Epidermal melanocyte (primary cell): ENCODE data around the gene LRG1.

Experiments used
- DNase-seq: peaks from one replicate; pipeline ENCODE4 v3.0.0; 2011; ENCODE audit warnings: low spot score; ENCODE audit not compliant: insufficient read length

Gene LRG1, protein sequence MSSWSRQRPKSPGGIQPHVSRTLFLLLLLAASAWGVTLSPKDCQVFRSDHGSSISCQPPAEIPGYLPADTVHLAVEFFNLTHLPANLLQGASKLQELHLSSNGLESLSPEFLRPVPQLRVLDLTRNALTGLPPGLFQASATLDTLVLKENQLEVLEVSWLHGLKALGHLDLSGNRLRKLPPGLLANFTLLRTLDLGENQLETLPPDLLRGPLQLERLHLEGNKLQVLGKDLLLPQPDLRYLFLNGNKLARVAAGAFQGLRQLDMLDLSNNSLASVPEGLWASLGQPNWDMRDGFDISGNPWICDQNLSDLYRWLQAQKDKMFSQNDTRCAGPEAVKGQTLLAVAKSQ

DNA sequence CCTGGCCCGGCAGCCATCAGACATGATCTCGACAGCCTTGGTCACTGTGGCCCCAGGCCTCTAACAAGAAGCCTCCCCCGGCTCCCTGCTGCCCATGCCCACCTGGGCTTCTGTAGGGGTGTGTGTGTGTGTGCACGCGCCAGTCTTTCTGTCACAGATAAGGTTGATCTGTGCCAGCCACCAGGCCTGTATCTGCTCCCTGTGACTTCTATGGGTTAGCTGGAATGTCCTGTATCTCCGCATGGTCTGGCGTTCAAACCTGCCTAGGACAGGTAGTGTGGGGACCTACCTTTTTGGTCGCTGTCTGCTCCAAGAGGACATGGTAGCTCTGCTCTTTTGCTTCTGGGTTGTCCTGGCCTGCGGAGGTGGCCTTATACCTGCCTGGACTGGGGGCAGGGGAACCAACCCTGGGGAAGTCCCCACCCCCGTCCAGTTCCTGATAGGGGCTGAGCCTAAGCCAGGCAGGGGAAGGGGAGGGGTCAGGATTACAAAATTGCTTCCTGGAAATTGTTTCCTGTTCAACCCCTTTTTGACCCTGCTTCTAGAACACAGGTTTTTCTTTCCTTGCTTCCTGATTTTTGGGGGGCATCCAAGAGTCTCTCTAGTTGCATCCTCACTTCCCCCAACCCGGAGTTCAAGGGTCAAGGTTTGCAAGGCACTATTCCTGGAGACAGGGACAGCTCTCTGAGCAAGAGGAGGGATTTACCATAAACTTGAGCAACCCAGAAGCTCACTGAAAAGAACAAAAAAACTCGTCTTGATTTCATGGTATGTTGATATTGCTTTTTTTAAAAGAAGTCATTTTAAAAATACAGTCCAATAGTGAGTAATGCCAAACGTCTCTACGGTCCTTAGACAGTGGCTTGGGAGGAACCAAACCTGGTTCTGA, at the start of gene LRG1:
Gene LRG1, minus strand, starts transcription at position 344 of the 889 bp plus-strand sequence. Its CDS starts 23 bp downstream, at position 321.
- DNase-seq: no peak

DNA sequence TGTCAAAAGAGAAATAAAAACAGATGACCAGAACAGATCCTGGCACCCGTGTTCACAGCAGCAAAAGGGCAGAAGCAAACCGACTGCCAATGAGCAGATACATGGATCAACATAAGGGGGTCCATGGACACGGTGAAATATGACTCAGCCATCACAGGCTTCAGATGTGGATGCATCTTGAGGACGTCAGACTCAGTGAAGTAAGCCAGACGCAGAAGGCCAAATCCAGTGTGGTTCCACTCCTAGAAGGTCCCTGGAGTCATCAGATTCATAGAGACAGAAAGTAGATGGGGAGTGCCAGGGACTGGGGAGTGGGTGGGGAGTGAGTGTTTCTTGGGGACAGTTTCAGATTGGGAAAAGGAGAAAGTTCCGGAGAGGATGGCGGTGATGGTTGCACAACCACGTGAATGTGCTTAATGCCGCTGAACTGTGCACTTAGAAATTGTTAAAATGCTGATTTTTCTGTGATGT, 48.5 kb upstream of the LRG1 start:
- no peak for DNase-seq

GRCh38 chr19:4587527-4587926, 47.7 kb upstream of the LRG1 start:
- DNase-seq: no peak

DNA sequence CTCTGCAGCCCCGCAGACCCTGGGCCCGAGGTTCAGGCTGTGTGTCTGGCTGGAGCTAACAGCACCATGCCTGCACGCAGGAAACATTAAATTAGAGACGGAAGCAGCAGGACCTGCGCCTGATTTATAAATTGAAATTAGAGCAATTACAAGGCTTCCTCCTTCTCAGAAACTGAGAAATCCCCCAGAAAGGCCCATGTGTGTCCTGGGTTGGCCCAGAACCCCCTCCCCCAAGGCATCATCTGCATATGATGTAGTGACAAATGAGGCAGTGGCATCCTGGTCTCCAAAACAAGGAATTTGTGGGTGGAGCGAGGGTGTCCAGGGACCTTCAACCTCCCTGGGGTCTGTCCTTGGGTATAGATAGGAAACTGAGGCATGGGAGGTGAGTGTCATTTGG, 46.9 kb upstream of the LRG1 start:
- DNase-seq: no peak

DNA sequence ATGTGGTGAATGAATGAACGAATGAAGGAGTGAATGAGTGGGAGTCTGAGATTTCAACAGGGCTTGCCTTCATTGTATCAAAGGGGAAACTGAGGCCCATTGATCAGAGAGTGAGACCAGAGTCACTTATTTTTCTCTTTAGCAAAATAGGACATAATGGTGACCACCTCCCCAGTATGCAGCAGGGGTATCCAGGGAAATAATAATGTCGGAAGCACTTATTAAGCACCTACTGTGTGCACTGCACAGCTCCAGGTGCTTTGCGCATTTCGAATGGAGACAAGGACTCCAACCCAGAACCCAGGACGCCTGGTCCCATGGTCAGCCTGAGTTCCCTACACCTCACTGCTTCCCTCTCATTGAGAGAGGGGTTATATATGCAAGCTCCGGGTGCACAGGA, 46.4 kb upstream of the LRG1 start:
- DNase-seq: no peak

DNA sequence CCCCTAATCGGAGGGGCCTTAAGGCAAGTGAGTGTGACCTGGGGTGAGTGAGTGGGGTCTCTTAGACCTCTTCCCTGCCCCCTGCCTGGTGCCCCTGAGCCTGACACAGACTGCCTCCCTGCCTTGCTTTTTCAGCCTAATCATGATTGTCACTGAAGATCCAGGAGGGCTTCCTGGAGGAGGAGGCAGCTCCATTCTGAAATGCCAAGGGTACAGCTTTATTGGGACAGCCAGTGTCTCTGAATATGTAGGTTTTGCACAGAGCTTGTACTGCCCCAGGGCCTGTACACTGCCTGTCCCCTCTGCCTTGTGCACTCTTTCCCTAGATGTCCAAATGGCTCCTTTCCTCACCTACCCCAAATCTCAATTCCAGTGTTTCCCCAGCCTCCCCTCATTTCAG, 45.7 kb upstream of the LRG1 start:
- DNase-seq: no peak

- no peak for DNase-seq
Observed at GRCh38 chr19:4584670-4585460, 45.0 kb upstream of the LRG1 start.

GRCh38 chr19:4583961-4584669, 44.3 kb upstream of the LRG1 start:
- no peak for DNase-seq

DNA sequence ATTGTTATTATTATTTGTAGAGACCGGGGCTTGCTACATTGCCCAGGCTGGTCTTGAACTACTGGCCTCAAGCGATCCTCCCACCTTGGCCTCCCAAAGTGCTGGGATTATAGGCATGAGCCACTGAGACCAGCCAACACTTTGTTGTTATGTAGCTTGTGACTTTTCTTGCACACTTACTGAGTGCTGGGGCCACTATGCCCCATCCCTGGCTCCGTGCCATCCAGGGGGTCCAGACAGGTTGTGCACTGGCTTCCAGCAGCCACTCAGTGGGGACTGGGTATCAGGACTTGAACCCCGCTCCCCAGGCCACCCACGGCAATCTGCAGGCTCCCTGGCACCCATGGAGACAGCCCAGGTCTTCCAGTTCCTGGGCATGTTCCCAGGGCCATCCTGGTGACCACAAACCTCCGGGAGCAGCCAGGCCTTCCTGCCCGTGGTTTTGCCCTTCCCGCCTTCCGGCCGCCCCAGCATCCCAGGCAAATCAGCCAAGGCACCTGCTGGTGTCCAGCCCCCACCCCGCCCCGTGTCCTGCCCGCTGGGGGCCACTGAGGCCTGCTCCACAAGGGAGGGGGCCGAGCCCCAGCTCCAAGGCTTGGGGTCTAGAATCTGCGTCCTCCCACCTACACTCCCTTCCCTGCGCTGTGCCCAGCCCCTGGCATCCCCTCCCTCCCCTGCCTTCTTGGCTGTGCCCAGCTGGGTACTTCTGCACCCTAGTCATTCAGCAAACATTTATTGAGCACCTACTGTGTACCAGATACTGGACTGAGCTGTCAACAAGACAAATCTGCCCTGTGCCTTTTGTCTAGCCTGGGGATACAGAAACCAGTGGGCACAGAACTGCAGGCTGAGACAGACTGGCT, 43.4 kb upstream of the LRG1 start:
- no peak for DNase-seq

- no peak for DNase-seq
Observed at GRCh38 chr19:4581666-4582553, 42.1 kb upstream of the LRG1 start.

DNA sequence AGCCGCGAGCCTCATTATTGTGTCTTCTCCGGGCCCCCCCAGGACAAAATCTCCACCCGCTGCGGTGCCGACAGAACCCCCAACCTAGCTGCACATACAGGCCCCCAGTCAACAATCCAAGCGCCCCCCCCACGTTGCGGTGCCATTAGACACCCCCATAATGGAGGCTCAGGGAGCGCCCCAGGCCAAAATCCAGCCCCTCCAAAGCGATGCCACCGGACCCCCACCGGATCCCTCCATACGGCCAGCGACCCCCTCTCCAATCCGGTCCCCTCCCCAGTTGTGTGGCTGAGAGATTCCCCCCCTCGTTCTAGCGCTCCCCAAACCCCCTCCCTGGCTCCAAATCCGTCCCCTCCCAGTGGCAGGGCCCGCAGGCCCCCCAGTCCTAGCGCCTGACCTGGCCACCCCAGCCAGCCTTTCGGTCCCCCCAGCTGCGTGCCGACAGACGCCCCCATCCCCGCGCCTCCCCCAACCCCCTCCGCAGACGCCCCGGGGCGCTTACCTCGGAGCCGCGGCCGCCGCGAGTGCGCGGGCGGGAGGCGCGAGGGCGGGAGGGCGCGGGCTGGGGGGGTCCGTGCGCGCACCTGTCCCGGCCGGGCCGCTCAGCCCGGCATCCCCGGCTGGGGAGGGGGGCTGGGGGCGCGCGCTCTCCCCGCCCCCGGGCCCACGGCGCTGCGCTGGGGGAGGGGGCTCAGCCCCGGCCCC, 41.3 kb upstream of the LRG1 start:
- no peak for DNase-seq

DNA sequence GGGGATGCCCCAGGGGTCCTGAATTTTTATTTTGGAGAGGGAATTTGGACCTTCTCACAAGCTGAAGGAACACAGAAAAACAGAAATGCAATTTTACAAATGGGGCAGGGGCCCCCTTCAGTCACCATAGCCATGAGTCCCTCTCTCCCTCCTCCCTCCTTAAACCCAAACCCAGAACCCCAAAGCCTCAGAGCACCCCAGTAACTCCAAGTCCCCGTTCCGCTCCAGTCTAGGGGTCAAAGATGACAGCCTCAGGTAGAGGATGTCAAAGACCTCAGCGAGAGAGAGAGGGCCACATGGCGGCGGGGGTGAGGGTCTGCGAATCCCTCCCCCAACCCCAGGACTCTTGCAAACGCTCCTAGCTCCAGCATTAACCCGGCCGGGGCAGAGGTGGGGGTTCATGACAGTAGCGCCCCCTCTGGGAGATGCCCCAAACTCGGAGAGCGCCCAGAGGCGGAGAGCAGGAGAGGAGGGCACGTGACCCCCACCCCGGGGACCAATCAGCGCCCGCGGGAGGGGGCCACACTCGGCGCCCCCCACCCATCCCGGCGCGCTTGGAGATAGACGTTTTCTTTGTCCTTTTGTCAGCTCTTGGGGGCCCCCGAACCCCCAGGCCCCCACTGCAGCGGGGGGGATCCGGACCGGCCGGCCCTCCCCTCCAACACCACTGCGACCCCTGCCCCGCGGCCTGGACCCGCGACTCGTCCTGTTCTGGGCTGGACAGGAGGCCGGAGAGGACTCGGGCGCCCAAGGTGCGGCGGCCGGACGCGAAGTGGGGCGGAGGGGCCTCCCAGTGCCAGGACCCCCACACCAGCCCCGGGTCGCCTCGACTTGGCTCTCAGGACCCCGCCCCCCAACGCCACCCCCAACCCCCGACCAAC, 40.4 kb upstream of the LRG1 start:
- DNase-seq: no peak

- no peak for DNase-seq
Observed at GRCh38 chr19:4579389-4579788, 39.6 kb upstream of the LRG1 start.

DNA sequence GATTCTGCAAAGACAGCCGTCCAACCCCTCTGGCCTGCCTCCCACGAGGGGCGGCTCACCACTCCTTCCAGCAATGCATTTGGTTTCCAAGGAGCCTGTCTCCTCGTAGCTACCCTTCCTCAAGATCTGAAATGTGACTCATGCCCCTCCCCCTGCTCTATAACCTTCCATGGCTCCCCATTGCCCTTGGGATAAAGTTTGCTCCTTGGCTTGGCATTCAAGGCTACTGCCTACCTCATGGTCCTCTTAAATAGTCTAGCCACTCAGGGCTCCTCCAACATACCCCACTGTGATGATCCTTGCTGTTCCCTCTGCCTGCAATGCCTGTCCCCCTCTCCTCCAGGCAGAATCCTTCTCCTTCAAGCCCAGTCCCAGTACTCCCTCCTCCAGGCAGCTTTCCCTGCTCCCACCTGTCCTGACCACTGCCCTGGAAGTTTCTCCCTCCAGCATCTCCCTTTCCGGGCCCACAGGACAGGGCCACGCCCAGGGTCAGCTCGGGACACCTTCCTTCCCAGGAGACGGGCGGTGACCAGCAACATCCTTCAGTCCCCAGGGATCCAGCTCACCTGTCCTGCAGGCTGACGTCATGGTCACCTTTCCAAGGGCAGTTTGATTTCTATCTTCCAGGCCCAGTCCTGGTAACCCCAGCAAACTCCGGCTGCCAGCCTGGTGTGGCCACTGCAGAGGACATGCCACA, 38.9 kb upstream of the LRG1 start:
- no peak for DNase-seq

GRCh38 chr19:4577020-4577782, 37.4 kb upstream of the LRG1 start:
- DNase-seq: peak; percentile 14
